ENCODE data around the gene GALNT2. TPM values are rescaled to one million over a fixed set of nuclear protein-coding genes. Genes with fewer than 3 reads are reported as not detected.

GALNT2 gene
- total and polyA plus RNA-seq, 10 of the 15 experiments (the other 5 are each of a cell fraction or from before 2014, with no cell fraction given) = 0.52 to 27.7 (median 16.3) TPM

- TF ChIP-seq, protein P1, sequence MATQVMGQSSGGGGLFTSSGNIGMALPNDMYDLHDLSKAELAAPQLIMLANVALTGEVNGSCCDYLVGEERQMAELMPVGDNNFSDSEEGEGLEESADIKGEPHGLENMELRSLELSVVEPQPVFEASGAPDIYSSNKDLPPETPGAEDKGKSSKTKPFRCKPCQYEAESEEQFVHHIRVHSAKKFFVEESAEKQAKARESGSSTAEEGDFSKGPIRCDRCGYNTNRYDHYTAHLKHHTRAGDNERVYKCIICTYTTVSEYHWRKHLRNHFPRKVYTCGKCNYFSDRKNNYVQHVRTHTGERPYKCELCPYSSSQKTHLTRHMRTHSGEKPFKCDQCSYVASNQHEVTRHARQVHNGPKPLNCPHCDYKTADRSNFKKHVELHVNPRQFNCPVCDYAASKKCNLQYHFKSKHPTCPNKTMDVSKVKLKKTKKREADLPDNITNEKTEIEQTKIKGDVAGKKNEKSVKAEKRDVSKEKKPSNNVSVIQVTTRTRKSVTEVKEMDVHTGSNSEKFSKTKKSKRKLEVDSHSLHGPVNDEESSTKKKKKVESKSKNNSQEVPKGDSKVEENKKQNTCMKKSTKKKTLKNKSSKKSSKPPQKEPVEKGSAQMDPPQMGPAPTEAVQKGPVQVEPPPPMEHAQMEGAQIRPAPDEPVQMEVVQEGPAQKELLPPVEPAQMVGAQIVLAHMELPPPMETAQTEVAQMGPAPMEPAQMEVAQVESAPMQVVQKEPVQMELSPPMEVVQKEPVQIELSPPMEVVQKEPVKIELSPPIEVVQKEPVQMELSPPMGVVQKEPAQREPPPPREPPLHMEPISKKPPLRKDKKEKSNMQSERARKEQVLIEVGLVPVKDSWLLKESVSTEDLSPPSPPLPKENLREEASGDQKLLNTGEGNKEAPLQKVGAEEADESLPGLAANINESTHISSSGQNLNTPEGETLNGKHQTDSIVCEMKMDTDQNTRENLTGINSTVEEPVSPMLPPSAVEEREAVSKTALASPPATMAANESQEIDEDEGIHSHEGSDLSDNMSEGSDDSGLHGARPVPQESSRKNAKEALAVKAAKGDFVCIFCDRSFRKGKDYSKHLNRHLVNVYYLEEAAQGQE (IDR thresholded peaks at IDR 0.05; ENCODE audit: low read depth, low read length) = no peak
- TF ChIP-seq EZH2 (IDR thresholded peaks at IDR 0.05; ENCODE audit: borderline replicate concordance, control insufficient read depth, low read depth, low read length) (no peak), SMAD5 (IDR thresholded peaks at IDR 0.05; ENCODE audit: low read depth) (no peak), MXI1 (IDR thresholded peaks at IDR 0.05; ENCODE audit: low read depth, low read length) (peak; percentile 44; the same call in 1 of the 2 replicates), PAX5 (IDR thresholded peaks at IDR 0.05; ENCODE audit: borderline replicate concordance, low read depth, low read length) (no peak), MYB (IDR thresholded peaks at IDR 0.05; ENCODE audit: borderline replicate concordance, low read depth, low read length) (no peak), IRF4 (IDR thresholded peaks at IDR 0.05; ENCODE audit: low read depth, low read length) (no peak), SUPT20H (IDR thresholded peaks at IDR 0.05; ENCODE audit: borderline replicate concordance, control insufficient read depth, low read depth, low read length) (no peak), NR2C1 (IDR thresholded peaks at IDR 0.05) (no peak), CREB1 (IDR thresholded peaks at IDR 0.05; ENCODE audit: low read depth) (peak; percentile 70), SMARCA5 (IDR thresholded peaks at IDR 0.05) (peak; percentile 69), MLLT1 (IDR thresholded peaks at IDR 0.05) (0 out of 2 replicates have a peak, but pooled peaks have one; percentile 47), SMC3 (IDR thresholded peaks at IDR 0.05; ENCODE audit: borderline replicate concordance, low read length) (no peak), HDGF (IDR thresholded peaks at IDR 0.05) (no peak; the same call in 1 of the 2 replicates), CHD4 (IDR thresholded peaks at IDR 0.05) (no peak), NR2C2 (IDR thresholded peaks at IDR 0.05; ENCODE audit: borderline replicate concordance, control insufficient read depth, insufficient read length, low read depth) (no peak), NRF1 (conservative IDR thresholded peaks at IDR 0.05; ENCODE audit: low read depth, low read length) (no peak), EP300 (IDR thresholded peaks at IDR 0.05; ENCODE audit: borderline replicate concordance in 1 of 2, control insufficient read depth in 1 of 2, low read depth in 2 of 2, low read length in 2 of 2) (peak; percentile 57 to 70; a peak in 2 of 4 replicates), TCF7 (IDR thresholded peaks at IDR 0.05; ENCODE audit: borderline replicate concordance) (no peak)
- TF ChIP-seq, protein P2, sequence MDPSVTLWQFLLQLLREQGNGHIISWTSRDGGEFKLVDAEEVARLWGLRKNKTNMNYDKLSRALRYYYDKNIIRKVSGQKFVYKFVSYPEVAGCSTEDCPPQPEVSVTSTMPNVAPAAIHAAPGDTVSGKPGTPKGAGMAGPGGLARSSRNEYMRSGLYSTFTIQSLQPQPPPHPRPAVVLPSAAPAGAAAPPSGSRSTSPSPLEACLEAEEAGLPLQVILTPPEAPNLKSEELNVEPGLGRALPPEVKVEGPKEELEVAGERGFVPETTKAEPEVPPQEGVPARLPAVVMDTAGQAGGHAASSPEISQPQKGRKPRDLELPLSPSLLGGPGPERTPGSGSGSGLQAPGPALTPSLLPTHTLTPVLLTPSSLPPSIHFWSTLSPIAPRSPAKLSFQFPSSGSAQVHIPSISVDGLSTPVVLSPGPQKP (IDR thresholded peaks at IDR 0.05; ENCODE audit: low read depth, low read length) = no peak
Measured at GRCh38 chr1:230149751-230150584, 82.9 kb downstream of the GALNT2 start (continued).
